Fibroblast of the aortic adventitia (primary cell): ENCODE results near the gene MAGEB5. TPM values are rescaled to one million over a fixed set of nuclear protein-coding genes. Genes with fewer than 3 reads are reported as not detected.

Source experiments
- DNase-seq: peaks from one replicate; pipeline ENCODE4 v3.0.0-alpha.2; 2010; ENCODE audit warnings: low read depth
- H3K4me3 ChIP-seq: 2 replicates; pipeline ENCODE4 v1.5.1; 2011; ENCODE audit warnings: low read depth, mild to moderate bottlenecking, control low read depth, low read length, moderate library complexity
- CTCF ChIP-seq: IDR thresholded peaks from 2 replicates; pipeline ENCODE4 v1.5.1; 2011; ENCODE audit warnings: mild to moderate bottlenecking, low read length, control low read depth, inconsistent platforms; ENCODE audit not compliant: insufficient read depth
- total RNA-seq: library from RNA; depleted of rRNA; stranded (reverse); fragments of >200 nt; gene quantifications from 2 replicates; pipeline ENCODE4 v1.2.3, GENCODE V29; 2012; ENCODE audit warnings: low replicate concordance

The MAGEB5 gene
- total RNA-seq, 1 donor: not detected

- H3K4me3 ChIP-seq: no peak overlapping the region
- DNase-seq: no peak
- TF ChIP-seq CTCF: no peak
Measured at GRCh38 chrX:26253526-26253925, 37.6 kb downstream of the MAGEB5 start.

- H3K4me3 ChIP-seq: no peak overlapping the region
- no peak for DNase-seq
- TF ChIP-seq CTCF: no peak
Measured at GRCh38 chrX:26254436-26254835, 38.5 kb downstream of the MAGEB5 start.

- peak; percentile 14 for DNase-seq
- no peak for TF ChIP-seq CTCF
- no peak overlapping the region for H3K4me3 ChIP-seq
Measured at GRCh38 chrX:26262121-26262523, 46.2 kb downstream of the MAGEB5 start.

Other genes starting within 250 kb of the MAGEB5 start
- not detected in 2 replicates for gene MAGEB18, start 77.8 kb upstream of the MAGEB5 start, total RNA-seq
- not detected in 2 replicates for gene MAGEB6B, start 55.6 kb upstream of the MAGEB5 start, total RNA-seq
- not detected in 2 replicates for gene MAGEB6, start 23.7 kb upstream of the MAGEB5 start, total RNA-seq